SIG-M5 treated with dmso at 0.1 percent for 504 hours (cell line): Measurements from ENCODE around the gene PI3.

Experiments
- DNase-seq: peaks from one replicate; lab custom pipeline; 2025; ENCODE audit not compliant: unreplicated experiment; lab: John Stamatoyannopoulos, UW

Gene PI3

GRCh38 chr20:45183084-45183483 lies 8.4 kb downstream of the PI3 start:
- DNase-seq, result no peak

- no peak for DNase-seq
These were observed 13.0 kb downstream of the PI3 start for GRCh38 chr20:45187693-45188092.

GRCh38 chr20:45189067-45189609 lies 14.4 kb downstream of the PI3 start:
- no peak for DNase-seq

GRCh38 chr20:45189861-45190260 lies 15.2 kb downstream of the PI3 start:
- DNase-seq, result no peak

GRCh38 chr20:45191926-45192325 lies 17.2 kb downstream of the PI3 start:
- DNase-seq, result no peak

GRCh38 chr20:45193331-45193730 lies 18.6 kb downstream of the PI3 start:
- DNase-seq, result no peak

- peak; percentile 26 for DNase-seq
These were observed 32.0 kb downstream of the PI3 start, which contains the start of gene SEMG1 for GRCh38 chr20:45206725-45207124. Gene SEMG1, plus strand, starts transcription at chr20:45207033. Its CDS starts 21 bp downstream, at chr20:45207054.

GRCh38 chr20:45209924-45210323 lies 35.2 kb downstream of the PI3 start:
- DNase-seq, result no peak

GRCh38 chr20:45211569-45212474 lies 37.1 kb downstream of the PI3 start:
- DNase-seq, result no peak

- DNase-seq, result no peak
These were observed 38.1 kb downstream of the PI3 start for GRCh38 chr20:45212836-45213235.

GRCh38 chr20:45218124-45218523 lies 43.4 kb downstream of the PI3 start:
- DNase-seq, result no peak

GRCh38 chr20:45218636-45219035 lies 43.9 kb downstream of the PI3 start:
- no peak for DNase-seq

GRCh38 chr20:45221076-45221475 lies 46.4 kb downstream of the PI3 start, which contains the start of gene SEMG2:
Gene SEMG2, plus strand, starts transcription at chr20:45221373. Its CDS starts 17 bp downstream, at chr20:45221390.
- DNase-seq, result no peak

- DNase-seq, result no peak
These were observed 48.4 kb downstream of the PI3 start for GRCh38 chr20:45223136-45223535.
